H1 (cell line): ENCODE measurements around the gene PRSS23. TPM values are rescaled to one million over a fixed set of nuclear protein-coding genes. Genes with fewer than 3 reads are reported as not detected.

Experiments
- CTCF ChIA-PET: fragments of 300-600 bp; sonication (Branson Sonifier 250); formaldehyde crosslinking; loops from one replicate; lab custom pipeline; 2021; ENCODE audit not compliant: partially characterized antibody; lab: Charles Lee
- POLR2A ChIA-PET: fragments of 300-600 bp; sonication (Branson Sonifier 250); formaldehyde crosslinking; loops from one replicate; lab custom pipeline; 2021; ENCODE audit warnings: inconsistent platforms; ENCODE audit not compliant: partially characterized antibody; lab: Charles Lee
- DNase-seq, 2 experiments: peaks; one replicate each; pipeline versions ENCODE4 v3.0.0 to v3.0.0-alpha.2; 2010 to 2022; ENCODE audit warnings: low spot score in 2 of 2, low read depth in 1 of 2, mixed read lengths in 1 of 2
- FAIRE-seq: peaks from 2 replicates; lab custom pipeline; 2011; peaks lifted over from hg19 to GRCh38; lab: Jason Lieb, UNC
- H2AFZ ChIP-seq: 2 replicates; pipeline ENCODE4 v1.8.1; 2012; ENCODE audit warnings: low read length, inconsistent platforms
- H2AK5ac ChIP-seq: 2 replicates; pipeline ENCODE4 v1.6.1; 2013; ENCODE audit warnings: low read depth, low read length
- H2BK120ac ChIP-seq: replicated peaks from 2 replicates; pipeline ENCODE3; 2013; ENCODE audit warnings: low read depth, low read length, inconsistent platforms
- H2BK12ac ChIP-seq: 2 replicates; pipeline ENCODE4 v1.6.1; 2013; ENCODE audit warnings: low read depth, low read length
- H2BK15ac ChIP-seq: 2 replicates; pipeline ENCODE4 v1.6.1; 2013; ENCODE audit warnings: low read length
- H2BK20ac ChIP-seq: 2 replicates; pipeline ENCODE4 v1.6.1; 2013; ENCODE audit warnings: low read length
- H2BK5ac ChIP-seq: 2 replicates; pipeline ENCODE4 v1.6.1; 2013; ENCODE audit warnings: low read depth, low read length
- H3K14ac ChIP-seq: 2 replicates; pipeline ENCODE4 v1.6.1; 2013; ENCODE audit warnings: inconsistent platforms; ENCODE audit not compliant: insufficient read length
- H3K18ac ChIP-seq: 2 replicates; pipeline ENCODE4 v1.6.1; 2013; ENCODE audit warnings: low read length; ENCODE audit errors: extremely low read depth
- H3K23ac ChIP-seq: 2 replicates; pipeline ENCODE4 v1.6.1; 2013; ENCODE audit warnings: inconsistent platforms; ENCODE audit not compliant: insufficient read length
- H3K23me2 ChIP-seq: 2 replicates; pipeline ENCODE4 v1.6.1; 2013; ENCODE audit warnings: low read depth, low read length
- H3K27ac ChIP-seq: 2 replicates; pipeline ENCODE4 v1.6.1; 2011; ENCODE audit warnings: low read depth, low read length, inconsistent platforms
- H3K27me3 ChIP-seq, 4 experiments: replicated peaks in 1 of 4; 1 replicate in 1 of 4; 2 replicates in 3 of 4; pipeline versions ENCODE4 v1.6.1 to v1.8.1; 2011 to 2013; ENCODE audit warnings: low read length in 3 of 4, mild to moderate bottlenecking in 3 of 4, inconsistent platforms in 2 of 4, mixed read lengths in 2 of 4, moderate library complexity in 1 of 4; ENCODE audit not compliant: control insufficient read depth in 3 of 4, insufficient read depth in 3 of 4; ENCODE audit errors: extremely low read depth in 1 of 4
- H3K36me3 ChIP-seq, 4 experiments: 2 replicates each; pipeline versions ENCODE4 v1.6.1 to v1.8.1; 2011 to 2013; ENCODE audit warnings: mild to moderate bottlenecking in 4 of 4, low read length in 3 of 4, moderate library complexity in 2 of 4, control low read depth in 1 of 4, inconsistent platforms in 1 of 4; ENCODE audit not compliant: insufficient read depth in 4 of 4, control insufficient read depth in 2 of 4
- H3K4ac ChIP-seq: replicated peaks from 2 replicates; pipeline ENCODE3; 2013; ENCODE audit warnings: low read length, low read depth, mixed read lengths, inconsistent platforms; ENCODE audit not compliant: insufficient read length
- H3K4me1 ChIP-seq, 4 experiments: replicated peaks in 1 of 4; 1 replicate in 1 of 4; 2 replicates in 3 of 4; pipeline versions ENCODE4 v1.6.1 to v1.8.1; 2011 to 2013; ENCODE audit warnings: low read length in 3 of 4, inconsistent platforms in 2 of 4, mixed read lengths in 1 of 4; ENCODE audit not compliant: insufficient read depth in 4 of 4, control insufficient read depth in 3 of 4
- H3K4me2 ChIP-seq, 2 experiments: 2 replicates each; pipeline versions ENCODE4 v1.6.1 to v1.8.1; 2011 to 2013; ENCODE audit warnings: low read depth in 2 of 2, low read length in 2 of 2, control low read depth in 1 of 2, inconsistent platforms in 1 of 2, mild to moderate bottlenecking in 1 of 2; ENCODE audit not compliant: insufficient read depth in 1 of 2
- H3K4me3 ChIP-seq, 4 experiments: fragments of 200-600, 300-600 bp in 1 of 4; sonication (generic), shearing (Covaris generic), sonication (Bioruptor Twin) in 1 of 4; 2 replicates each; pipeline versions ENCODE4 v1.5.1 to v1.8.1; 2011 to 2016; ENCODE audit warnings: low read length in 4 of 4, low read depth in 3 of 4, control low read depth in 2 of 4, inconsistent platforms in 2 of 4, mild to moderate bottlenecking in 2 of 4, mixed read lengths in 1 of 4, moderate library complexity in 1 of 4; ENCODE audit not compliant: insufficient read depth in 2 of 4; ENCODE audit errors: extremely low read depth in 1 of 4
- H3K56ac ChIP-seq: replicated peaks from 2 replicates; pipeline ENCODE3; 2013; ENCODE audit warnings: low read depth, mild to moderate bottlenecking, mixed read lengths, low read length, inconsistent platforms; ENCODE audit not compliant: insufficient read length
- H3K79me1 ChIP-seq: 2 replicates; pipeline ENCODE4 v1.6.1; 2013; ENCODE audit warnings: low read depth, low read length, control low read depth
- H3K79me2 ChIP-seq, 2 experiments: 2 replicates each; pipeline versions ENCODE4 v1.6.1 to v1.8.1; 2012 to 2013; ENCODE audit warnings: low read length in 2 of 2, mild to moderate bottlenecking in 2 of 2, inconsistent platforms in 1 of 2; ENCODE audit not compliant: insufficient read depth in 2 of 2, control insufficient read depth in 1 of 2
- H3K9ac ChIP-seq, 4 experiments: replicated peaks in 1 of 4; 1 replicate in 1 of 4; 2 replicates in 3 of 4; pipeline versions ENCODE4 v1.6.1 to v1.8.1; 2011 to 2013; ENCODE audit warnings: low read depth in 3 of 4, low read length in 3 of 4, control low read depth in 2 of 4, mild to moderate bottlenecking in 2 of 4, moderate library complexity in 2 of 4, inconsistent platforms in 1 of 4; ENCODE audit errors: extremely low read depth in 1 of 4
- H3K9me3 ChIP-seq, 2 experiments: 2 replicates each; pipeline versions ENCODE4 v1.6.1 to v1.8.1; 2012 to 2013; ENCODE audit warnings: mild to moderate bottlenecking in 2 of 2, moderate library complexity in 2 of 2, control low read depth in 1 of 2, inconsistent platforms in 1 of 2, low read depth in 1 of 2, low read length in 1 of 2, mixed read lengths in 1 of 2; ENCODE audit not compliant: insufficient read depth in 2 of 2
- H4K20me1 ChIP-seq, 2 experiments: replicated peaks in 1 of 2; 2 replicates each; pipeline versions ENCODE3 to v1.8.1; 2011 to 2013; ENCODE audit warnings: inconsistent platforms in 2 of 2, low read length in 2 of 2, mild to moderate bottlenecking in 1 of 2; ENCODE audit not compliant: insufficient read depth in 2 of 2, control insufficient read depth in 1 of 2
- H4K5ac ChIP-seq: 2 replicates; pipeline ENCODE4 v1.6.1; 2013; ENCODE audit warnings: low read length, low read depth, mixed read lengths, inconsistent platforms; ENCODE audit not compliant: insufficient read length
- H4K8ac ChIP-seq: 2 replicates; pipeline ENCODE4 v1.8.0; 2013; ENCODE audit warnings: mild to moderate bottlenecking, moderate library complexity, low read length, inconsistent platforms; ENCODE audit not compliant: insufficient read depth; ENCODE audit errors: extremely low read depth
- H4K91ac ChIP-seq: replicated peaks from 2 replicates; pipeline ENCODE3; 2013; ENCODE audit warnings: low read length, mixed read lengths, inconsistent platforms; ENCODE audit not compliant: insufficient read length
- FOSL1 ChIP-seq: IDR thresholded peaks from 2 replicates; pipeline ENCODE4 v1.6.1; 2011; ENCODE audit warnings: mild to moderate bottlenecking, low read depth, low read length, moderate library complexity; ENCODE audit not compliant: insufficient read depth
- GTF2F1 ChIP-seq: IDR thresholded peaks from 2 replicates; pipeline ENCODE4 v1.6.1; 2012; ENCODE audit warnings: low read depth, low read length, improper control_type of control experiment, borderline replicate concordance
- MAFK ChIP-seq: IDR thresholded peaks from 2 replicates; pipeline ENCODE4 v1.6.1; 2012; ENCODE audit warnings: low read depth, mild to moderate bottlenecking, improper control_type of control experiment, low read length
- polyA plus RNA-seq, 7 experiments: library from polyadenylated mRNA; depleted of rRNA in 3 of 7; stranded (reverse) in 5 of 7; unstranded in 2 of 7; fragments of >200 nt in 5 of 7; fragments of 200-250 nt in 2 of 7; gene quantifications; 1 replicate in 5 of 7; 2 replicates in 1 of 7; 4 replicates in 1 of 7; pipeline versions ENCODE4 v1.2.1 to v1.2.3, GENCODE V29; 2011 to 2013; ENCODE audit warnings: missing spikeins in 2 of 7, mixed read lengths in 2 of 7
- total RNA-seq: library from RNA; stranded (reverse); fragmentation: NEBNext Ultra II Directional; extraction: Animal tissue kit (Norgen Biotek cat#: 25700); gene quantifications from 2 replicates; pipeline ENCODE4 v1.2.1, GENCODE V29; 2021
- TF ChIP-seq, protein P1 (sequence below): IDR thresholded peaks from 2 replicates; pipeline ENCODE4 v1.6.1; 2011; ENCODE audit warnings: low read length, improper control_type of control experiment
- TF ChIP-seq, protein P2 (sequence below), 3 experiments: IDR thresholded peaks; 1 replicate in 2 of 3; 2 replicates in 1 of 3; pipeline versions ENCODE4 v1.5.1 to v1.6.1; 2011; ENCODE audit warnings: low read length in 3 of 3, mild to moderate bottlenecking in 3 of 3, inconsistent platforms in 2 of 3, low read depth in 1 of 3, moderate library complexity in 1 of 3; ENCODE audit not compliant: insufficient read depth in 1 of 3; ENCODE audit errors: control extremely low read depth in 1 of 3

PRSS23 gene
- total and polyA plus RNA-seq, 2 of the 8 experiments (the other 6 are each of a cell fraction or from before 2014, with no cell fraction given): 4.4 to 5.6 TPM

- POLR2A ChIA-PET: no interaction called here
- Histone ChIP-seq H2AFZ (no peak overlapping the region), H3K4ac (no peak overlapping the region), H3K9ac (no peak overlapping the region), H3K14ac (no peak overlapping the region), H2BK5ac (no peak overlapping the region), H3K79me1 (no peaks in the 10 kb centered on the region), H2BK12ac (no peak overlapping the region), H3K56ac (no peak overlapping the region), H3K36me3 (no peaks in the 10 kb centered on the region), H2BK20ac (no peak overlapping the region), H2BK15ac (no peak overlapping the region), H3K4me3 (no peak overlapping the region), H3K23ac (no peak overlapping the region), H3K4me1 (no peaks in the 10 kb centered on the region), H2BK120ac (no peak overlapping the region), H4K8ac (no peak overlapping the region), H3K4me2 (no peak overlapping the region), H4K5ac (no peak overlapping the region), H3K23me2 (no peaks in the 10 kb centered on the region), H3K27ac (no peak overlapping the region), H3K79me2 (no peaks in the 10 kb centered on the region), H3K9me3 (peaks cover 9 to 15% of the 10 kb centered on the region in 2 experiments; a peak in 3 of 4 replicates), H2AK5ac (no peak overlapping the region), H3K18ac (no peak overlapping the region), H4K20me1 (no peaks in the 10 kb centered on the region), H3K27me3 (no peaks in the 10 kb centered on the region), H4K91ac (no peak overlapping the region)
- TF ChIP-seq GTF2F1: no peak
- no peak for TF ChIP-seq MAFK
- TF ChIP-seq, protein P1, sequence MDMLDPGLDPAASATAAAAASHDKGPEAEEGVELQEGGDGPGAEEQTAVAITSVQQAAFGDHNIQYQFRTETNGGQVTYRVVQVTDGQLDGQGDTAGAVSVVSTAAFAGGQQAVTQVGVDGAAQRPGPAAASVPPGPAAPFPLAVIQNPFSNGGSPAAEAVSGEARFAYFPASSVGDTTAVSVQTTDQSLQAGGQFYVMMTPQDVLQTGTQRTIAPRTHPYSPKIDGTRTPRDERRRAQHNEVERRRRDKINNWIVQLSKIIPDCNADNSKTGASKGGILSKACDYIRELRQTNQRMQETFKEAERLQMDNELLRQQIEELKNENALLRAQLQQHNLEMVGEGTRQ: no peak
- TF ChIP-seq, protein P2, sequence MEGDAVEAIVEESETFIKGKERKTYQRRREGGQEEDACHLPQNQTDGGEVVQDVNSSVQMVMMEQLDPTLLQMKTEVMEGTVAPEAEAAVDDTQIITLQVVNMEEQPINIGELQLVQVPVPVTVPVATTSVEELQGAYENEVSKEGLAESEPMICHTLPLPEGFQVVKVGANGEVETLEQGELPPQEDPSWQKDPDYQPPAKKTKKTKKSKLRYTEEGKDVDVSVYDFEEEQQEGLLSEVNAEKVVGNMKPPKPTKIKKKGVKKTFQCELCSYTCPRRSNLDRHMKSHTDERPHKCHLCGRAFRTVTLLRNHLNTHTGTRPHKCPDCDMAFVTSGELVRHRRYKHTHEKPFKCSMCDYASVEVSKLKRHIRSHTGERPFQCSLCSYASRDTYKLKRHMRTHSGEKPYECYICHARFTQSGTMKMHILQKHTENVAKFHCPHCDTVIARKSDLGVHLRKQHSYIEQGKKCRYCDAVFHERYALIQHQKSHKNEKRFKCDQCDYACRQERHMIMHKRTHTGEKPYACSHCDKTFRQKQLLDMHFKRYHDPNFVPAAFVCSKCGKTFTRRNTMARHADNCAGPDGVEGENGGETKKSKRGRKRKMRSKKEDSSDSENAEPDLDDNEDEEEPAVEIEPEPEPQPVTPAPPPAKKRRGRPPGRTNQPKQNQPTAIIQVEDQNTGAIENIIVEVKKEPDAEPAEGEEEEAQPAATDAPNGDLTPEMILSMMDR (IDR thresholded peaks at IDR 0.05; ENCODE audit: control extremely low read depth in 1 of 3, insufficient read depth in 1 of 3, low read depth in 1 of 3, low read length in 3 of 3): no peak
- TF ChIP-seq FOSL1: no peak
- FAIRE-seq (no peak), DNase-seq (no peak)
- CTCF ChIA-PET: interaction anchor here (2.0 kb wide), 1 partner anchor 10 kb away, joined by 9 read pairs; no protein-coding TSS in a partner anchor
These were observed 25.9 kb upstream of the PRSS23 start for GRCh38 chr11:86774417-86774816.
